ENCODE results near the gene PPP1R3D. TPM values are rescaled to one million over a fixed set of nuclear protein-coding genes. Genes with fewer than 3 reads are reported as not detected.

The PPP1R3D gene
- total and polyA plus RNA-seq, 9 of the 15 experiments (the other 6 are each of a cell fraction or from before 2014, with no cell fraction given) = 0.35 to 3.3 (median 1.8) TPM

- TF ChIP-seq SFPQ (IDR thresholded peaks at IDR 0.05; ENCODE audit: low read depth, low read length) (no peak), PTRF (tag; IDR thresholded peaks at IDR 0.05) (no peak), WHSC1 (IDR thresholded peaks at IDR 0.05; ENCODE audit: low read length) (no peak), ZNF318 (IDR thresholded peaks at IDR 0.05; ENCODE audit: borderline replicate concordance in 1 of 2, low read depth in 1 of 2) (no peak), ZNF518B (CRISPR knock-in tag; IDR thresholded peaks at IDR 0.05) (no peak), BHLHE40 (IDR thresholded peaks at IDR 0.05; ENCODE audit: low read length) (no peak)
- TF ChIP-seq, protein P1, sequence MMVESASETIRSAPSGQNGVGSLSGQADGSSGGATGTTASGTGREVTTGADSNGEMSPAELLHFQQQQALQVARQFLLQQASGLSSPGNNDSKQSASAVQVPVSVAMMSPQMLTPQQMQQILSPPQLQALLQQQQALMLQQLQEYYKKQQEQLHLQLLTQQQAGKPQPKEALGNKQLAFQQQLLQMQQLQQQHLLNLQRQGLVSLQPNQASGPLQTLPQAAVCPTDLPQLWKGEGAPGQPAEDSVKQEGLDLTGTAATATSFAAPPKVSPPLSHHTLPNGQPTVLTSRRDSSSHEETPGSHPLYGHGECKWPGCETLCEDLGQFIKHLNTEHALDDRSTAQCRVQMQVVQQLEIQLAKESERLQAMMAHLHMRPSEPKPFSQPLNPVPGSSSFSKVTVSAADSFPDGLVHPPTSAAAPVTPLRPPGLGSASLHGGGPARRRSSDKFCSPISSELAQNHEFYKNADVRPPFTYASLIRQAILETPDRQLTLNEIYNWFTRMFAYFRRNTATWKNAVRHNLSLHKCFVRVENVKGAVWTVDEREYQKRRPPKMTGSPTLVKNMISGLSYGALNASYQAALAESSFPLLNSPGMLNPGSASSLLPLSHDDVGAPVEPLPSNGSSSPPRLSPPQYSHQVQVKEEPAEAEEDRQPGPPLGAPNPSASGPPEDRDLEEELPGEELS (CRISPR knock-in tag; IDR thresholded peaks at IDR 0.05; ENCODE audit: borderline replicate concordance) = no peak
Observed at GRCh38 chr20:59908855-59909254, 31.2 kb downstream of the PPP1R3D start (continued).
